GM19238 (cell line): ENCODE measurements around the gene ACRV1.

Experiments
- DNase-seq: peaks from one replicate; pipeline ENCODE4 v3.0.0; 2011; ENCODE audit warnings: low spot score; ENCODE audit not compliant: insufficient read length

Gene ACRV1

DNA sequence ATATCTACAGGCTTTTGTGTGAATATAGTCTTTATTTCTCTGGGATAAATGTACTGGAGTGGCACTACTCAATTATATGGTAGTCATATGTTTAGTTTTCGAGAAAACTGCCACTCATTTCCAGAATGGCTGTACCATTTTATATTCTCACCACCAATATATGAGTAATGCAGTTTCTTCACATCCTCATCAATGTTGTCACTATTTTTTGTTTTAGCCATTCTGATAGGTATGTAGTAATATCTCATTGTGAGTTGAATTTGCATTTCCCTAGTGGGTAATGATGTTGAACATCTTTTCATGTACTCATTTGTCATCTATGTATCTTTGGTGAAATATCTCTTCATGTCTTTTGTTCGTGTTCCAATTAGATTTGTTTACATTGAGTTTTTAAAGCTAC is 18.0 kb downstream of the ACRV1 start:
- DNase-seq, result no peak

DNA sequence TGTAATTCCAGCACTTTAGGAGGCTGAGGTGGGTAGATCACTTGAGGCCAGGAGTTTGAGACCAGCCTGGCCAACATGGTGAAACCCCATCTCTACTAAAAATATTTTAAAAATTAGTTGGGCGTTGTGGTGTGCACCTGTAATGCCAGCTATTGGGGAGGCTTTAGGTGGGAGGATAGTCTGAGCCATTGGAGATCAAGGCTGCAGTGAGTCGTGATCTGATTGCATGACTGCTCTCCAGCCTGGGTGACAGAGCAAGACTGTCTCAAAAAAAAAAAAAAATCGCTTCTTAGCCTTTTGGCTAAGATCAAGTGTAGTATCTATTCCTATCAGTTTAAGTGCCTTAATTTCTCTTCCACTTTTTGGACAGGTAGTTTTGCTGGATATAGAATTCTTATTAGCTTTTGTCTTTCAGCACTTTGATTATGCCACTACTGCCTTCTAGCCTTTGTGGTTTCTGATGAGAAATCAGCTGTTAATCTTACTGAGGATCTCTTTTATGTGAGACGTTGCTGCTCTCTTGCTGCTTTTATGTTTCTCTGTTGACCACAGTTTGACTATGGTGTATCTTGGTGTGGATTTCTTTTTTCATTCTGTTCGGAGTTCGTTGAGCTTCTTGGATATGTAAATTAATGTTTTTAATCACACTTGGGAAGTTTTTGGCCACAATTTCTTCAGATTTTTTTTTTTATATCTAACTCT is 31.0 kb downstream of the ACRV1 start:
- DNase-seq, result no peak

DNA sequence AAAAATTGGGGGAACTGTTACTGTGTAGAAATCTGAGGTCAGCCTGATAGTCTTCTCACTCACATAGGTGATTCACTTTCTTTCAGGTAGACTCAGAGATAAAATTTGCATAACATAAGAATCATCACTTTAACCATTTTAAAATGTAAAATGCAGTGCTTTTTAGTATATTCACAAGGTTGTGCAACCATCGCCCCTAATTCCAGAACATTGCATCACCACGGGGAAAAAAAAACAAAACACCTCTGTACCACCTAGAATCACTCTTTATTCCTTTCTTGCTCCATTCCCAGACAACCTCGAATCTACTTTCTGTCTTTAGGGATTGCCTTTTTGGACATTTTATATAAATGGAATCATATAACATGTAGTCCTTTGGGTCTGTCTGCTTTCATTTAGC is 34.8 kb downstream of the ACRV1 start:
- DNase-seq, result no peak

DNA sequence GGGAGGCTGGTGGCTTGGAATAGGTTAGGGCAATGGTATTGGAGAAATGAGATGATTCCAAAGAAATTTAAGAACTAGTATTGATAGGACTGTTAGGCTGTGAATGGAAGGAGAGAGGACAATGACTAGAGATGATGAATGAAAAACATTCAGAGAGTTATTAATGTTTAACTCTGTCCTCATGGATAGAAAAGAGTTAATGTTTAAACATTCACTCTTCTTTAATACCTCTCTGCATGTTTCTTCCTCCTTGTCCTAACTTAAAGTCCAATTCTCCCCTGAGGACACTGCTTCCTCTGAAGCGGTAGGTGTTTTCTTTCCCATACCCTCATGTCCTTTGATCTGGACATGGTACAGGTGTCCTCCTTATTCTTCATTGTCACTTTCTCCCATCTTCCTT is 42.3 kb downstream of the ACRV1 start:
- no peak for DNase-seq

DNA sequence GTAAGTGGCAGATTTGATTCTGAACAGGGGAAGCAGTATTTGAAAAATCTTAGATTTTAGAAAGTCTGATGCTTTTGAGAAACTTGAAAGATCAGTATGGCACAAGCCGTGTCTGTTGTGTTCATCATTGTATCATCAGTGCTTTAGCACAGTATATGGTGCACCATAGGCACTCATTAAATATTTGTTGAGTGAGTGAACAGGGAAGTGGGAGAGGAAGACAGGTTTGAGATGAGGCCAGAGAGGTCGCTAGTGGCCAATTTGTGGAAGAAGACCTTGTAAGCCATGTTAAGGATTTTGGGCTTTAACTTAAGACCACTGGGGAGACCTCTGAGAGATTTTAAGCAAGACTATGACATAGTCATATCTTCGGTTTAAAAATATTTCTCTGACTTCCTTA is 42.8 kb downstream of the ACRV1 start:
- no peak for DNase-seq

DNA sequence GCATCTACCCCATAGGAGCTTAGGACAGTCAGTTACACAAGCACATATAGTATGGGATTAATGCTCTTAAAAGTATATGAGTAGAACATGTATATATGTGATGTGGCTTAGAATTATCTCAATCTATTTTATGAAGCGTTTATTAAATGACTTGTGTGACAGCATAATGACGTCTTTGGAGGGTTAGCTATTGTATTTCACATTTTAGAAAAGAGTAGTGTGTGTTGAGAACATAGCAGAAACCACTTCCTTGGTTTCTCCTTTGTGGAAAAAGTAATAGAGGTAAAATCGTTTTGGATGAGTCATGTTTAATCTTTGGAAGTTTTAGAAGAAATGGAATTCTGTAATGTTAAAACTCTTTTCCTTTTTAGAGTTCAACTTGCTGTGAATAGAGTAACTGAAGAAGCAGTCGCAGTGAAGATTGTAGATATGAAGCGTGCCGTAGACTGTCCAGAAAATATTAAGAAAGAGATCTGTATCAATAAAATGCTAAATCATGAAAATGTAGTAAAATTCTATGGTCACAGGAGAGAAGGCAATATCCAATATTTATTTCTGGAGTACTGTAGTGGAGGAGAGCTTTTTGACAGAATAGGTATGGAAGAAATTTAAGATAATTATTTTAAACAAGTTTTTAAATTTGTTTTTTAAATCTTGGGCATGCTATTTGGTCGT is 53.3 kb downstream of the ACRV1 start:
- no peak for DNase-seq

DNA sequence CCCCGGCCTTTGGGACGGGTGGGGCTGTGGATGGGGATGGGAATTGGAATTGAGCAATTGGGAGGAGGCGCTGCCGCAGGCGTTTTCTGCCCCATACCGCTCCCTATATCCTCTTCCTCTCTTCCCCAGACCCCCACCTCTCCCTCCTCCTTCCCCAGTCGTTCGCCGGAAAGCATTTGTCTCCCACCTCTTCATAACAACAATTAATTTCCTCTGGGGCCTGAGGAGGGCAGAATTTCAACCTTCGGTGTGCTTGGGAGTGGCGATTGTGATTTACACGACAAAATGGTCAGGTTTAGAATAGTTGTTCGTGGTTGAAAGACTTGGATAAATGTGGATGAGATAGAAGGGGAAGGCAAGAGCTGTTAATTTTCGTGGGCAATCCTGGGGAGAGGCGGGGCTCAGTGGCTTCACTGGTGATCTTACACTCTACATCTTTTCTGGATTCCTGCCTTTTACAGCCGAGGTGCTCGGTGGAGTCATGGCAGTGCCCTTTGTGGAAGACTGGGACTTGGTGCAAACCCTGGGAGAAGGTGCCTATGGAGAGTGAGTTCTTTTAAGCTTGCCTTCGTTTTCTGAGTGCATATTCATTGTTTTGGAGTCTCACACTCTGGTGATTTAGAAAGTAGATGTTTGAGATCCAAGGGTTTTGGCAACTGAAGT is 54.2 kb downstream of the ACRV1 start:
- DNase-seq, result peak; percentile 12

DNA sequence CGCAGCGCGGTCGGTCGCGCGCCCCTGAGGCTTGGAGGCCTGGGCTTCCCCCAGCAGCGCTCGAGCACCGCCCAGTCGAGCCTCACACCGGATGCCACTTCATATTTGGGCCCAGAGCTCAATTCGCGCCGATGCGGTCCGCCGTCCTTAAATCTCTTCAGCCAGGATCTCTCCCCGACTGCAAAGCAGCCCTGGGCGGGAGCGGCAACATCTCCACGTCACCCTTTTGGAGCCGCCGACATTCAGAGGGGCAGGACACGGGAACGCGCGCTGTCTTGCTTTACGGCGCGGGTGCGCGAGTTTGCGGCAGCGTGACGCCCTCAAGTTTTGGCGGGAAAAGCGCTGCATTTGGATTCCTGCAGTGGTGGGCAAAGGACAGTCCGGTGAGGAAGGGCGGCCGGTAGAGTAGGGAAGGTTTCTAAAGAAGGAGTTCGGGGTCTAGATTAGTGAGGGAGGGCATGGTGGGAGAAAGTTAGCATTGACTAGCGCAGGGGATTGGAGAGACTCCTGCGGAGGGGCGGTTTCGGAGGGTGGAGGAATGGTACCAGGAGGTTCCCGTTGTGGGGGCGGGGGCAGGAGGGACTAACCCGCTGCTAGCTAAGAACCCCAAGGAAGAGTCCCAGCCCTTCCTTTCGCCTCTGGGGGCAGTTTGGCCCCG is 54.9 kb downstream of the ACRV1 start:
- peak; percentile 55 for DNase-seq

DNA sequence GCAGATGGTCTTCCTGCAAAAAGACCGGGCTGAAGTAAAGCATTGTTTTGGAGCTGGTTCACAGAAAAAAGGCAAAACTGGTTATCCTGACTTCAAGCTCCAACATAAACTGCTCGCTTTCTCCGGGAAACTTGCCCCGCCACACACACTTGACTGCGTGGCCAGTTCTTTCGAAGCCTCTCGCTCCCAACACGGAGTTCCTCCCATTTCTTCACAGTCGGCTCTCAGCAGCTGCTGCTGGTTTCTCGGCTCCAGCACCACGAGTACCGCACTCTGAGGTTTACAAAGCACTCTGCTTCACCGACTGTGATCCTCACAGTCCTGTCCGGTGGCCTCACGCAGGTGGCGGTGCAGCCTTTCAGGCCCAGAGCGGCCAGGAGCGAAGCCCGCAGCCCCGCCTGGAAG is 55.4 kb downstream of the ACRV1 start:
- DNase-seq, result no peak

DNA sequence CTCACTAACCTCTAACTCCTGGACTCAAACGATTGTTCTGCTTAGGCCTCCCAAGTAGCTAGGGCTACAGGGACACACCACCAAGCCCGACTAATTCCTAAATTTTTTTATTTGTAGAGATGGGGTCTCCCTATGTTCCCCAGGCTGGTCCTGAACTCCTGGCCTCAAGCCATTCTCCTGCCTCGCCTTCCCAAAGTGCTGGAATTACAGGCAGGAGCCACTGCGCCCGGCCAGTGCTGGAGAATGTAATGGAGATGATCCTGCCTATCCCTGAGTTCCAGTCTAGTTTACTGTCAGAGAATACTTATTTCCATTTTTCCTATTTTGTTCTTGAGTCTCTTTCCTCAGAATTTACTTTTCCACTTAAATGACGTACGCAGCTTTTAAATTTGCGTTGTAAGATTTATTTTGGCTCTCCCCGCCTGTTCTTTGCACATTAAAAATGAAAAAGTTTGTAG is 55.9 kb downstream of the ACRV1 start, which contains the start of gene CHEK1:
TSS of gene CHEK1 (plus strand) at position 408 of the 458 bp plus-strand sequence. CDS start 1,606 bp downstream, outside the sequence.
- DNase-seq, result no peak

DNA sequence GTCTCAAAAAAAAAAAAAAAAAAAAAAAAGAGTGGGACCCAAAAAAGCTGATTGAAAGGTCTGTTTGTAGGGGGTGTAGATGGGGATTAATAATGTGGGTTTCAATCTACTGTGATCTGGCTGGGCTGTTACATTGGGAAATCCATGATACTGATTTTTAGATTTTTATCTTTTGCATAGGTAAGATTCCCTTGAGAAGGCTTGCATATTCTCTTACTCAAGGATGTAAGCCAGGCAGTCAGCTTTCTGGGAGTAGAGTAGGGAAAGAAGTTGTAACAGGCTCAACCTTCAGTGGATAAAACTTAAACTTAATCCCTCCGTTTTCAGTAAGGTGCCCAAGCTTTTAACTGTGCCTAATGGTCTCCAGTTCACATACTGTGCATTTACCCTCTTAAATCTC is 57.6 kb downstream of the ACRV1 start:
- DNase-seq, result no peak

DNA sequence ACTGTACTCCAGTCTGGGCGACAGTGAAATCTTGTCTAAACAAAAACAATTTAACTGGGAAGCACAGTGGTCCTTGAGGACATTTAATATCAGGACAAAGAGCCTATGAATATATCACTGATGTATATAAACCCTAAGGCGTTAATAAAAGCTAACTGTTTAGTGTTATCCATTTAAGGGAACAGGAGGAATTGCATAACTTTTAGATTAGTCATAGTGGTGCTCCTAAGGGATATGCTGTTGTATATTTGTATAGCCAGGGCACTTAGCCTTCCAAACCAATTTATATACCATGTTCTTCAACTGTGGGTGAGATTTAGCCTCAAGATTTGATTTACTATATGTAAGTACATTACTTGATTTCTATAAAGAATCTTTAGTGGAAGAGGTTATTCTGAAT is 58.7 kb downstream of the ACRV1 start:
- DNase-seq, result no peak
